ENCODE results near the gene AGGF1.
A peak's percentile ranks its signal among the peaks of the same experiment; 100 is the strongest.

The AGGF1 gene

GRCh38 chr5:77011498-77011897 is 18.7 kb upstream of the AGGF1 start:
- Histone ChIP-seq H3K4me2 (ENCODE audit: low read depth, low read length, poor library complexity, severe bottlenecking) (no peak overlapping the region), H3K9ac (ENCODE audit: low read length) (no peak overlapping the region), H3F3A (ENCODE audit: insufficient read depth) (no peaks in the 10 kb centered on the region), H3K9me2 (replicated peaks; ENCODE audit: insufficient read depth, low read length) (no peaks in the 10 kb centered on the region), H3K36me3 (ENCODE audit: low read length) (no peaks in the 10 kb centered on the region; the same call in 1 of the 2 replicates), H3K27me3 (ENCODE audit: low read length) (no peaks in the 10 kb centered on the region), H2AFZ (ENCODE audit: low read depth, low read length, severe bottlenecking) (no peak overlapping the region), H3K4me3 (ENCODE audit: insufficient read depth, low read length, poor library complexity, severe bottlenecking) (no peak overlapping the region), H4K20me1 (ENCODE audit: low read depth, low read length) (no peaks in the 10 kb centered on the region), H3K9me3 (ENCODE audit: insufficient read depth, low read length) (no peaks in the 10 kb centered on the region), H3K27ac (ENCODE audit: low read depth, low read length) (no peak overlapping the region), H3K79me2 (ENCODE audit: insufficient read depth, low read length) (no peaks in the 10 kb centered on the region)
- TF ChIP-seq, protein P1, sequence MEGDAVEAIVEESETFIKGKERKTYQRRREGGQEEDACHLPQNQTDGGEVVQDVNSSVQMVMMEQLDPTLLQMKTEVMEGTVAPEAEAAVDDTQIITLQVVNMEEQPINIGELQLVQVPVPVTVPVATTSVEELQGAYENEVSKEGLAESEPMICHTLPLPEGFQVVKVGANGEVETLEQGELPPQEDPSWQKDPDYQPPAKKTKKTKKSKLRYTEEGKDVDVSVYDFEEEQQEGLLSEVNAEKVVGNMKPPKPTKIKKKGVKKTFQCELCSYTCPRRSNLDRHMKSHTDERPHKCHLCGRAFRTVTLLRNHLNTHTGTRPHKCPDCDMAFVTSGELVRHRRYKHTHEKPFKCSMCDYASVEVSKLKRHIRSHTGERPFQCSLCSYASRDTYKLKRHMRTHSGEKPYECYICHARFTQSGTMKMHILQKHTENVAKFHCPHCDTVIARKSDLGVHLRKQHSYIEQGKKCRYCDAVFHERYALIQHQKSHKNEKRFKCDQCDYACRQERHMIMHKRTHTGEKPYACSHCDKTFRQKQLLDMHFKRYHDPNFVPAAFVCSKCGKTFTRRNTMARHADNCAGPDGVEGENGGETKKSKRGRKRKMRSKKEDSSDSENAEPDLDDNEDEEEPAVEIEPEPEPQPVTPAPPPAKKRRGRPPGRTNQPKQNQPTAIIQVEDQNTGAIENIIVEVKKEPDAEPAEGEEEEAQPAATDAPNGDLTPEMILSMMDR (IDR thresholded peaks at IDR 0.05; ENCODE audit: insufficient read depth, low read length, poor library complexity, severe bottlenecking): no peak
- TF ChIP-seq EZH2phosphoT487 (conservative IDR thresholded peaks at IDR 0.05; ENCODE audit: low read length): no peak

GRCh38 chr5:77012601-77013000 is 17.6 kb upstream of the AGGF1 start:
- no peaks in the 10 kb centered on the region for H3K9me3 ChIP-seq (ENCODE audit: insufficient read depth, low read length)
- no peak overlapping the region for H3K4me2 ChIP-seq (ENCODE audit: low read depth, low read length, poor library complexity, severe bottlenecking)
- no peaks in the 10 kb centered on the region for H3F3A ChIP-seq (ENCODE audit: insufficient read depth)
- H3K4me3 ChIP-seq (ENCODE audit: insufficient read depth, low read length, poor library complexity, severe bottlenecking): no peak overlapping the region
- H3K9me2 ChIP-seq (replicated peaks; ENCODE audit: insufficient read depth, low read length): no peaks in the 10 kb centered on the region
- no peaks in the 10 kb centered on the region for H3K79me2 ChIP-seq (ENCODE audit: insufficient read depth, low read length)
- H3K9ac ChIP-seq (ENCODE audit: low read length): no peak overlapping the region
- no peak for TF ChIP-seq EZH2phosphoT487 (conservative IDR thresholded peaks at IDR 0.05; ENCODE audit: low read length)
- TF ChIP-seq, protein P1 (IDR thresholded peaks at IDR 0.05; ENCODE audit: insufficient read depth, low read length, poor library complexity, severe bottlenecking): no peak
- no peaks in the 10 kb centered on the region; the same call in 1 of the 2 replicates for H3K36me3 ChIP-seq (ENCODE audit: low read length)
- no peak overlapping the region for H2AFZ ChIP-seq (ENCODE audit: low read depth, low read length, severe bottlenecking)
- H4K20me1 ChIP-seq (ENCODE audit: low read depth, low read length): no peaks in the 10 kb centered on the region
- no peaks in the 10 kb centered on the region for H3K27me3 ChIP-seq (ENCODE audit: low read length)
- H3K27ac ChIP-seq (ENCODE audit: low read depth, low read length): no peak overlapping the region

- H3K36me3 ChIP-seq (ENCODE audit: low read length): no peaks in the 10 kb centered on the region
- no peaks in the 10 kb centered on the region for H4K20me1 ChIP-seq (ENCODE audit: low read depth, low read length)
- no peak overlapping the region for H3K4me2 ChIP-seq (ENCODE audit: low read depth, low read length, poor library complexity, severe bottlenecking)
- no peaks in the 10 kb centered on the region for H3K27me3 ChIP-seq (ENCODE audit: low read length)
- H3F3A ChIP-seq (ENCODE audit: insufficient read depth): no peaks in the 10 kb centered on the region
- no peak overlapping the region for H3K4me3 ChIP-seq (ENCODE audit: insufficient read depth, low read length, poor library complexity, severe bottlenecking)
- no peaks in the 10 kb centered on the region for H3K9me3 ChIP-seq (ENCODE audit: insufficient read depth, low read length)
- no peak overlapping the region for H3K9ac ChIP-seq (ENCODE audit: low read length)
- no peak overlapping the region for H2AFZ ChIP-seq (ENCODE audit: low read depth, low read length, severe bottlenecking)
- TF ChIP-seq, protein P1 (IDR thresholded peaks at IDR 0.05; ENCODE audit: insufficient read depth, low read length, poor library complexity, severe bottlenecking): peak; percentile 22
- no peak for TF ChIP-seq EZH2phosphoT487 (conservative IDR thresholded peaks at IDR 0.05; ENCODE audit: low read length)
- no peaks in the 10 kb centered on the region for H3K9me2 ChIP-seq (replicated peaks; ENCODE audit: insufficient read depth, low read length)
- H3K79me2 ChIP-seq (ENCODE audit: insufficient read depth, low read length): no peaks in the 10 kb centered on the region
- no peak overlapping the region for H3K27ac ChIP-seq (ENCODE audit: low read depth, low read length)
These were observed 14.2 kb upstream of the AGGF1 start for GRCh38 chr5:77015938-77016569.
